SK-N-SH treated with all-trans-retinoic acid at 6 μM for 48 hours (cell line): ENCODE results near the gene PDHB.
A peak's percentile ranks its signal among the peaks of the same experiment; 100 is the strongest.

Experiments used
- ATAC-seq: fragments of 200-7000 bp; cut with Tn5 transposase; 3 replicates; pipeline ENCODE4 v1.9.1; 2020; ENCODE audit warnings: mild to moderate bottlenecking, moderate library complexity
- ARNTL ChIP-seq: fragments of 450-650 bp; formaldehyde crosslinking; IDR thresholded peaks from 2 replicates; pipeline ENCODE4 v1.5.0; 2020; ENCODE audit warnings: low read depth, mild to moderate bottlenecking, moderate library complexity, borderline replicate concordance
- BACH2 ChIP-seq: fragments of 250-450 bp; sonication (Bioruptor Pico); IDR thresholded peaks from 2 replicates; pipeline ENCODE4 v1.9.0; 2021; ENCODE audit warnings: mild to moderate bottlenecking, borderline replicate concordance
- CSDC2 ChIP-seq: fragments of 250-450 bp; sonication (Bioruptor Pico); IDR thresholded peaks from 2 replicates; pipeline ENCODE4 v1.5.0; 2020; ENCODE audit warnings: mild to moderate bottlenecking, moderate library complexity
- ESRRG ChIP-seq: fragments of 250-450 bp; sonication (Bioruptor Pico); IDR thresholded peaks from 2 replicates; pipeline ENCODE4 v1.6.1; 2021; ENCODE audit warnings: mild to moderate bottlenecking
- PATZ1 ChIP-seq: fragments of 250-450 bp; sonication (Bioruptor Pico); IDR thresholded peaks from 2 replicates; pipeline ENCODE4 v1.8.0; 2020; ENCODE audit warnings: mild to moderate bottlenecking, moderate library complexity, borderline replicate concordance
- POU6F1 ChIP-seq: fragments of 250-450 bp; sonication (Bioruptor Pico); IDR thresholded peaks from 2 replicates; pipeline ENCODE4 v1.8.0; 2021; ENCODE audit warnings: low read depth, mild to moderate bottlenecking, moderate library complexity, borderline replicate concordance
- PPARA ChIP-seq: fragments of 250-450 bp; sonication (Bioruptor Pico); IDR thresholded peaks from 2 replicates; pipeline ENCODE4 v1.5.0; 2020; ENCODE audit warnings: mild to moderate bottlenecking, borderline replicate concordance
- RARB ChIP-seq: fragments of 250-450 bp; sonication (Bioruptor Pico); IDR thresholded peaks from 2 replicates; pipeline ENCODE4 v1.8.0; 2021; ENCODE audit warnings: mild to moderate bottlenecking, moderate library complexity
- SNAI2 ChIP-seq: fragments of 250-450 bp; sonication (Bioruptor Pico); IDR thresholded peaks from 2 replicates; pipeline ENCODE4 v1.5.0; 2020; ENCODE audit warnings: mild to moderate bottlenecking, moderate library complexity
- TCF4 ChIP-seq: fragments of 250-450 bp; sonication (Bioruptor Pico); IDR thresholded peaks from 2 replicates; pipeline ENCODE4 v1.8.0; 2021; ENCODE audit warnings: mild to moderate bottlenecking, moderate library complexity, borderline replicate concordance
- TOX ChIP-seq: fragments of 250-450 bp; sonication (Bioruptor Pico); IDR thresholded peaks from 2 replicates; pipeline ENCODE4 v1.8.0; 2021; ENCODE audit warnings: mild to moderate bottlenecking, moderate library complexity, borderline replicate concordance
- TSHZ2 ChIP-seq: fragments of 250-450 bp; sonication (Bioruptor Pico); IDR thresholded peaks from 2 replicates; pipeline ENCODE4 v1.5.0; 2020; ENCODE audit warnings: mild to moderate bottlenecking, moderate library complexity
- ZC3H10 ChIP-seq: fragments of 250-450 bp; sonication (Bioruptor Pico); IDR thresholded peaks from 2 replicates; pipeline ENCODE4 v1.5.1; 2021; ENCODE audit warnings: mild to moderate bottlenecking, moderate library complexity
- ZFP3 ChIP-seq: fragments of 250-450 bp; sonication (Bioruptor Pico); IDR thresholded peaks from 2 replicates; pipeline ENCODE4 v1.5.0; 2020; ENCODE audit warnings: mild to moderate bottlenecking, moderate library complexity
- ZFP30 ChIP-seq: fragments of 450-650 bp; formaldehyde crosslinking; IDR thresholded peaks from 2 replicates; pipeline ENCODE4 v1.5.0; 2022; ENCODE audit warnings: mild to moderate bottlenecking, moderate library complexity
- ZNF565 ChIP-seq: fragments of 450-650 bp; formaldehyde crosslinking; conservative IDR thresholded peaks from 2 replicates; pipeline ENCODE4 v1.5.0; 2020; ENCODE audit warnings: low read depth, mild to moderate bottlenecking, moderate library complexity
- ZNF70 ChIP-seq: fragments of 450-650 bp; formaldehyde crosslinking; IDR thresholded peaks from 2 replicates; pipeline ENCODE4 v1.5.0; 2020; ENCODE audit warnings: mild to moderate bottlenecking, moderate library complexity
- ZNF8 ChIP-seq: fragments of 450-650 bp; formaldehyde crosslinking; IDR thresholded peaks from 2 replicates; pipeline ENCODE4 v1.5.0; 2020; ENCODE audit warnings: mild to moderate bottlenecking, moderate library complexity
- TF ChIP-seq, protein P1 (sequence below): fragments of 250-450 bp; sonication (Bioruptor Pico); IDR thresholded peaks from 2 replicates; pipeline ENCODE4 v1.5.1; 2020; ENCODE audit warnings: low read depth, mild to moderate bottlenecking, moderate library complexity

PDHB gene

DNA sequence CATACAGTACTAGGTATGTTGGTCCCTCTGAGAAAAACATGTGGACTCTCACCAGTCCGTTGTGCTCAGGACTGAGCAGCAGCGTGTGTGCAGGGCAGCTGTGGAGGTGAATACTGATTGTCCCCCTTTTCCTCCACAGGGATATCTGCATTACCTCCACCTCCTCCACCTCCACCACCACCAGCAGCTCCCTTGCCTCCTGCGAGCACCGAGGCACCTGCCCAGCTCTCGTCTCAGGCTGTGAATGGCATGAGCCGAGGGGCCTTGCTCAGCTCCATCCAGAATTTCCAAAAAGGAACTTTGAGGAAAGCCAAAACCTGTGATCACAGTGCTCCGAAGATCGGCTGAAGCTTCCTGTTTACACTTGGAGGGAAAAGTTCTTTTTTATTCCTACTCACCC lies 9.0 kb downstream of the PDHB start:
- TF ChIP-seq BACH2, result no peak
- ATAC-seq, result no peak

DNA sequence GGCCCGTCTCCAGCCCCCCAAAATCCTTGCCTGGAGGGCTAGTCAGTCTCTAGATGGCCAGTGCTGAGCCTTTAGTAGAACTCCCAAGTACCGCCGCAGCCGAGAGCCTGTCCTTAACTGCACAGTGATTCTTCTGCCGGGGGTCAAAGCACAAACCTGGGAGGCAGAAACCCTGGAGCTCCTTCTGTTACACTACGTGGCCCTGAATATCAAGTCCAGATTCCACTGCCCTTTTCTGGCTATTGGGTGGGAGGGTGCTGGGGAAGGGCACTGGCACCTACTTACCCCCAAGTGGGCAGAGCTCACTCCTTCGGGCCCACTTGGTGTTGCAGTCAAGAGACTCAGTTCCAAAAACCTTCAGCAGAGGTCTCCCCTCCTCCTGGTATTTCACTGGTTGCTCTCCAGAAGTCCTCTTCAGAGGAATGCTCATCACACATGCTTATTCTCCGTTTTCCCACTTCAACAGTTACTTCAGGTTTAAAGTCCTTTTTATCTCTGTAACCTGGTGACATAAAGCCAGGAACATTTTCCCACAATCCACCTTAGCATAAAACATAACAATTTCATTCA lies 10.8 kb downstream of the PDHB start:
- TF ChIP-seq ZNF8 (no peak), BACH2 (no peak), ZFP30 (CRISPR knock-in tag) (no peak), PPARA (CRISPR knock-in tag) (no peak), POU6F1 (CRISPR knock-in tag) (no peak), TCF4 (no peak), TSHZ2 (CRISPR knock-in tag) (no peak), CSDC2 (CRISPR knock-in tag) (no peak), PATZ1 (CRISPR knock-in tag) (no peak), TOX (CRISPR knock-in tag) (no peak), RARB (CRISPR knock-in tag) (no peak)
- ATAC-seq, result peak; percentile 42

DNA sequence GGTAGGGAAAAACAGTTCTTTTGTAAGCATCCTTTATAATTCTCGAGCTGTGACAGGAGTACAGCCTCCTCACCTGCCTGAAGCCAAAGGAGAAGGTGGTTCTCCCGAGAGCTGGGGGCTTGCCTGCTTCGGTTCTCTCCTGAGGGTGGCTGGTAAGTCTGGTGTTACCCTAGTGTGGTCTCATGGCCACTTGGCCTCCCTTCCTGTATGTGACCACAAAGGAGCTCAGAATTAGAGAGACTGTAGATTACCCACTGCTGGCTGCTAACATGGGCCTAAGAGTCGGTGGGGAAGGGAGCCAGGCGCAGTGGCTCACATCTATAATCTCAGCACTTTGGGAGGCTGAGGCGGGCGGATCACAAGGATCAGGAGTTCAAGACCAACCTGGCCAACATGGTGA lies 12.6 kb downstream of the PDHB start:
- no peak for ATAC-seq
- no peak for TF ChIP-seq ZNF8
- TF ChIP-seq ZFP3 (CRISPR knock-in tag), result no peak
- TF ChIP-seq SNAI2, result no peak

DNA sequence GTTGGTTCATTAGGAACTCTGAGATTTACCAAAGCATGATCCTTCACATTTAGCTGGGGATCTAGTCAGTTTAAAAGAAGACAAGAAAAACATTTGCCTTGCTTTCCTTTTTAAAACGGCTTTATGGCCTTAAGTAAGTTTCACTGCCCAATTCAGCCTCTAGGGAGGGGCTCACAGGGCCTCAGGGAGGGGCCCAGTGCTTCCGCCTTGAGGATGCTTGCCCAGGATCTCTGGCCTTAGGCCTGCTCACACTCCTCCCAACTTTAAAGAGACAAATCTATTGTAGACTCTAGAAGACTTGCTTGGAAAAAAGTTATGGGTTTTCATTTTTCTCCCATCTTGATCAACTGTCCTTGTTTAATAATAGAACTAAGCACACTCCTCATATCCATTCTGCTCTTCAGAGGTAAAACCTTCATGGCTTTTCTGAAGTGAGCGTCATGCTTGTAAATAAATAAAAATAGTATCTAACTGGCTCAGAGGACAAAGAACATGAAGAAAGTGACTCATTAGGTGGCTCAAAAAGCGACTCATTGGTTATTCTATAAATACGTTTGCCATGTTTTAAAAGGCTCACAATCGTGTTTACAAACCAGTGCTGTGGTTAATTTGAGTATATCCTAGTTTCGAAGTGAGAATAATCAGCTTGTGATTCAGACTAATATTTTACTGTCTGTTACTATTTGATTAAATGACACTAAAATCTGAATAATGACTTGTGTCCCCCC lies 13.7 kb downstream of the PDHB start:
- TF ChIP-seq POU6F1 (CRISPR knock-in tag) (no peak), CSDC2 (CRISPR knock-in tag) (no peak), ESRRG (CRISPR knock-in tag) (no peak)
- ATAC-seq, result no peak

DNA sequence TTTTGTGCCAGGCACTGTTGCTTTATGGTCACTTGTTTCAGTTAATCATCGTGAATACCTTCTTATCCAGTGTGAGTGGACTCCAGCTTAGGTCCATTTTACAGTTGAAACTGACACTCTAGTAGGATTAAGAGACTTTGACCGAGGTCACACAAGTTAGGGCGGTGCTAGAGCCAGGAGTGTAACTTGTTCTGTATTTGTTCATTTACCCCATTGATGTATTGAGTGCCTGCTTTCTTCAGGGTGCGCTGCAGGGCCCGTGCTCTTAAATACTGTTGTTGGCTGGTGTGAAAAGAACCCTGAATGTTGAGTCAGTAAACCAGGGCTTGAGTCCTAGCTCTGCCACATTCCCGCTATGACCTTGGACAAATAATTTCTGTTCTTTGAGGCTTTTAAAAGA lies 15.4 kb downstream of the PDHB start:
- ATAC-seq, result no peak
- TF ChIP-seq SNAI2, result no peak
- no peak for TF ChIP-seq ZNF70 (CRISPR knock-in tag)
- TF ChIP-seq PPARA (CRISPR knock-in tag), result no peak
- no peak for TF ChIP-seq ZC3H10 (CRISPR knock-in tag)
- TF ChIP-seq, protein P1, sequence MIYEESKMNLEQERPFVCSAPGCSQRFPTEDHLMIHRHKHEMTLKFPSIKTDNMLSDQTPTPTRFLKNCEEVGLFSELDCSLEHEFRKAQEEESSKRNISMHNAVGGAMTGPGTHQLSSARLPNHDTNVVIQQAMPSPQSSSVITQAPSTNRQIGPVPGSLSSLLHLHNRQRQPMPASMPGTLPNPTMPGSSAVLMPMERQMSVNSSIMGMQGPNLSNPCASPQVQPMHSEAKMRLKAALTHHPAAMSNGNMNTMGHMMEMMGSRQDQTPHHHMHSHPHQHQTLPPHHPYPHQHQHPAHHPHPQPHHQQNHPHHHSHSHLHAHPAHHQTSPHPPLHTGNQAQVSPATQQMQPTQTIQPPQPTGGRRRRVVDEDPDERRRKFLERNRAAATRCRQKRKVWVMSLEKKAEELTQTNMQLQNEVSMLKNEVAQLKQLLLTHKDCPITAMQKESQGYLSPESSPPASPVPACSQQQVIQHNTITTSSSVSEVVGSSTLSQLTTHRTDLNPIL (CRISPR knock-in tag), result no peak
- TF ChIP-seq POU6F1 (CRISPR knock-in tag), result no peak
- no peak for TF ChIP-seq TCF4
- TF ChIP-seq ARNTL (CRISPR knock-in tag), result no peak
- TF ChIP-seq ZNF8, result no peak
- no peak for TF ChIP-seq ZNF565 (CRISPR knock-in tag)
- no peak for TF ChIP-seq PATZ1 (CRISPR knock-in tag)
